ENCODE data around the gene SERPINA6. TPM values are rescaled to one million over a fixed set of nuclear protein-coding genes. Genes with fewer than 3 reads are reported as not detected.
"Not testable (repeated sequence)": the region's sequence is repeated elsewhere in the genome, so short reads cannot be mapped to it uniquely, and the experiment has no call there.

SERPINA6 gene, protein sequence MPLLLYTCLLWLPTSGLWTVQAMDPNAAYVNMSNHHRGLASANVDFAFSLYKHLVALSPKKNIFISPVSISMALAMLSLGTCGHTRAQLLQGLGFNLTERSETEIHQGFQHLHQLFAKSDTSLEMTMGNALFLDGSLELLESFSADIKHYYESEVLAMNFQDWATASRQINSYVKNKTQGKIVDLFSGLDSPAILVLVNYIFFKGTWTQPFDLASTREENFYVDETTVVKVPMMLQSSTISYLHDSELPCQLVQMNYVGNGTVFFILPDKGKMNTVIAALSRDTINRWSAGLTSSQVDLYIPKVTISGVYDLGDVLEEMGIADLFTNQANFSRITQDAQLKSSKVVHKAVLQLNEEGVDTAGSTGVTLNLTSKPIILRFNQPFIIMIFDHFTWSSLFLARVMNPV
- under 1 TPM in 3 of 4 donors, not detected in 1; 0.48 to 0.82 (median 0.80) TPM for total RNA-seq

DNA sequence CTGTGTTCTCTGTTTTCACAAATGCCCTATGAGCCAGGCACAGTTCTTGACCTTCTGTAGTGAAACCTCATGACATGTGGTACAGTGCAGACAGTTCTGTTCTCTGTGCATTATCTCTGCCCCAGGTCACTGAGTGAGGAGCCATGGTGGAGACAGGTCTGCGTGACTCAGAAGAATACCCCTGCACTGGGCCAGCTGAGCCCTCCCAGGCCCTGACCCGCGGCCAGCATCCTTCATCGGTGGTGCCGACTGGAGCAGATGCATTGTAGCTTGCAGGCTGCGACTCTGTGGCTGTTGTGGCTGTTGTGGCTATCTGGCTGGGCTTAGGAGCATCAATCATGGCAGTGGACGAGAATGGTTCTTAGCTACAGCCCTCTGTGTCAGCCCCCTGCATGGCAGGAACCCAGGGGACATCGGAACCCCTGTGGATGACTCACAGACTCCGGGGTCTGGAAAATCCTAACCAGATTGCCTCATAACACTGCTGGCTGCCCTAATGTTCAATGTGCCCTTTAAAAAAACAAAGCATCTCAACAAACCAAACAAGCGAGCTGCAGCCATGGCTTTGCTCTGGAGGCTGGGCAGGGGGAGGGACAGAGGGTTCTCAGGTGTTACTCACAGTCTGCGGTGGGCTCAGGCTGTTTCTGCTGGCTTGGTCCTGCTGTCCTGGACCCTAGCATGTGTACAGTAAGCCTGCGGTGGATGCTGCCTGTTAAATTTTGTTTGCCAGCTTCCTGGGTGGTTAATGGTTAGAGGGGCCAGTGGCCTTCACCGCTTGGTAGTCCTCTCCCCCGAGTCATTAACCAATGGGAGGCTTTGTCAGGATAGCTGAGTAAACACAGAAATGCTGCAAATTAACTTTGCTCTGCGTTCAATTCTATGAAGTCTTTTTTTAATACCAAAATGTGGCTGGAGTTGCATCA is at the start of gene SERPINA6:
Gene SERPINA6, minus strand, starts transcription at position 689 of the 923 bp plus-strand sequence. CDS start 8,688 bp downstream, outside the sequence.
- Histone ChIP-seq H3K27ac (no peak within 1 kb of the TSS), H3K4me1 (peaks cover 0 to 15% (median 4%) of the 10 kb centered on the region in 4 donors), H3K4me3 (no peak within 1 kb of the TSS), H3K27me3 (no peaks in the 10 kb centered on the region), H3K9me3 (peaks cover 0 to 3% of the 10 kb centered on the region in 2 donors), H3K36me3 (no peaks in the 10 kb centered on the region)
- no peak for DNase-seq
- WGBS, 2 donors (ENCODE audit: low coverage in 1 of 2): 64% methylated on average over 15 of the region's 15 CpGs; no CpG with 5 or more reads in 1 of the 2 donors
- no peak for TF ChIP-seq CTCF (IDR thresholded peaks at IDR 0.05)
- intact Hi-C loops (cut with DNase I; ENCODE audit: low total_unique reads): no loop called here
- in situ Hi-C loops (cut with MboI; ENCODE audit: low pct_ligation_motif_present in 1 of 4, low pct_unique_long_range_greater_than_20kb in 1 of 4, low sequenced_read_pairs in 3 of 4): no loop called here

- in situ Hi-C loops (cut with MboI; ENCODE audit: low pct_ligation_motif_present in 1 of 4, low pct_unique_long_range_greater_than_20kb in 1 of 4, low sequenced_read_pairs in 3 of 4) (no loop called here), intact Hi-C loops (cut with DNase I; ENCODE audit: low total_unique reads) (no loop called here)
- Histone ChIP-seq H3K4me1 (no peaks in the 10 kb centered on the region), H3K4me3 (no peak overlapping the region), H3K9me3 (no peaks in the 10 kb centered on the region), H3K27ac (no peak overlapping the region), H3K36me3 (no peaks in the 10 kb centered on the region), H3K27me3 (no peaks in the 10 kb centered on the region)
- TF ChIP-seq EP300 (IDR thresholded peaks at IDR 0.05; ENCODE audit: low read depth) (no peak), CTCF (IDR thresholded peaks at IDR 0.05) (no peak), POLR2A (IDR thresholded peaks at IDR 0.05) (no peak), POLR2AphosphoS5 (IDR thresholded peaks at IDR 0.05) (no peak)
- WGBS, 2 donors (ENCODE audit: low coverage in 1 of 2): 79 to 87% methylated on average over 6 to 13 of the region's 13 CpGs
- DNase-seq: no peak
These were observed 49.0 kb upstream of the SERPINA6 start for GRCh38 chr14:94372021-94372605.

- no peaks in the 10 kb centered on the region for H3K9me3 ChIP-seq
- TF ChIP-seq EP300 (IDR thresholded peaks at IDR 0.05; ENCODE audit: low read depth): no peak
- TF ChIP-seq CTCF (IDR thresholded peaks at IDR 0.05): no peak
- no peak for TF ChIP-seq POLR2A (IDR thresholded peaks at IDR 0.05)
- no peak for TF ChIP-seq POLR2AphosphoS5 (IDR thresholded peaks at IDR 0.05)
- intact Hi-C loops (cut with DNase I; ENCODE audit: low total_unique reads) (no loop called here), in situ Hi-C loops (cut with MboI; ENCODE audit: low pct_ligation_motif_present in 1 of 4, low pct_unique_long_range_greater_than_20kb in 1 of 4, low sequenced_read_pairs in 3 of 4) (no loop called here)
- H3K27ac ChIP-seq: no peak overlapping the region
- no peak overlapping the region for H3K4me3 ChIP-seq
- no peak for DNase-seq
- WGBS, 2 donors (ENCODE audit: low coverage in 1 of 2): 85% methylated on average over 6 of the region's 6 CpGs; no CpG with 5 or more reads in 1 of the 2 donors
- no peaks in the 10 kb centered on the region for H3K4me1 ChIP-seq
- H3K27me3 ChIP-seq: no peaks in the 10 kb centered on the region
- no peaks in the 10 kb centered on the region for H3K36me3 ChIP-seq
These were observed 47.4 kb upstream of the SERPINA6 start for GRCh38 chr14:94370524-94370910.

DNA sequence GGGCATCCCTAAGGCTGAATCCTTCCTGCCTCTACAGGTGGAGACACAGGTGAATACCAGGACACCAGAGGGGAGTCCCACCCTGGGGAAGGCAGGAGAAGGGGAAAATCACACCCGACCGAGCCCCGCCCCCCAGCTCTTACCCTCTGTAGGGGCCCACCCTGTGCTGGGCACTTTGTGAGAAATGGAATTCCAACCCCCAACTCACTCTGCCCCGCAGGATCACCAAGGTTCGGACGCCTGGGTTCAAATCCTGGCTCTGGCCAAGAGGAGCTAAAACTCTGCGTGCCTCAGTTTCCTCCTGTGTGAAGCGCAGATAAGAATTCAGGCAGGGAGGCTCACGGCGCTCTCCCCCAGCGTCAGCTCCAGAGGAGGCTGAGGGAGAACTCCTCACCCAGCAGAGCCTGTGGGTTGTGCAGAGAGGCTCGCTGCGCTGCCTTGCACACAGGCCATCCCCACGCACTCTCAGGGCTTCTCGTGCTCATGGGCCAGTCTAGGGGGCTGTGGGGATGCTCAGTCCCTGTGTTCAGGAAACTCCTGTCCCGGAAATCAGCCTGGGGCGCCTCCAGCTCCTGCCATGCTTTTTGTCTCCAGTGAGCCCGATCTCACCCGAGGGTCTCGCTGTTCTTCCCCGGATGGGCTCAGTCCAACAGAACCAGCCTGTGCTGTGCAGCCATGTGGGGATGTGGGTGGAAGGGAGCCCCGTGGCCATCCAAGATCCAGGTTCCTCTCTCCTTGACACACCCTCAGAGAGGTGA is 46.8 kb upstream of the SERPINA6 start:
- DNase-seq; intact Hi-C loops (cut with DNase I; ENCODE audit: low total_unique reads); H3K4me3 ChIP-seq; H3K4me1 ChIP-seq; H3K36me3 ChIP-seq; H3K27me3 ChIP-seq; H3K27ac ChIP-seq; H3K9me3 ChIP-seq; in situ Hi-C loops (cut with MboI; ENCODE audit: low pct_ligation_motif_present in 1 of 4, low pct_unique_long_range_greater_than_20kb in 1 of 4, low sequenced_read_pairs in 3 of 4): not testable (repeated sequence)
- WGBS, 2 donors (ENCODE audit: low coverage in 1 of 2): 85% methylated on average over 12 of the region's 22 CpGs; no CpG with 5 or more reads in 1 of the 2 donors
